ENCODE results near the gene MCHR1.
"Not testable (repeated sequence)": the region's sequence is repeated elsewhere in the genome, so short reads cannot be mapped to it uniquely, and the experiment has no call there.

Gene MCHR1

DNA sequence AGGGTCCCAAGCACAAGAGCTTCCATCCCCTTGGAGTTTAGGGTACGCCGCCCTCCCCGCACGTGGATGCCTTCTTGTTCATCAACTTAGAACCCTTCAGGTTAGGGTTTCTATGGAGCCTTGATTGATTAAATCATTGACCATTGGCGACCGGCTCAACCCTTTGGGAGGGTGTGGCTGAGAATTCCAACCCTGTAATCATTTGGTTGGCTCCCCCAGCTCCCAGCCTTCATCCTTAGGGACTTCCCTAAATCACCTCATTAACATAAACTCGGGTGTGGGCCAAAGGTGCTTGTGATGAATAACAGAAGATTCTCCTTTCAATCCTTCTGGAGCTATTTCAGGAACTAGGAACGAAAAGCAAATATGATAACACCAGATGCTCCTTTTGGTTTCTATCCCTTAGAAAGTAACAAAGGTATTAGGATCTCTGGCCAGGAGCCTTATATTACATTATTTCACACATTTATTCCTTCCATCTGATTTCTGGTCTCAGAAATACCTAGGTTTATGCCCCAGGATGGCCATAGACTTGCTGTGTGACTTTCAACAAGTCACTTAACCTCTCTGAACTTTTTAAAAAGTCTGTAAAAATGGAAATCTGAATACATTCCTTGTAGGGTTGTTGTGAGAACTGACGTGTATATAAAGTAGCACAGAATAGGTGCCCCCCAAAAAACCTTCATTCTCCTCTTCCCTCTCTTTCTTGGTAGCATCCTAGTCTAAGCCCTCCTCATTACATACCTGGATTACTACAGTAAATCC is 26.8 kb downstream of the MCHR1 start:
- Histone ChIP-seq H3K4me1 (ENCODE audit: control insufficient read depth, insufficient read depth, low read length) (peaks cover 6% of the 10 kb centered on the region), H3K4me3 (ENCODE audit: low read length) (no peak overlapping the region), H3K27me3 (ENCODE audit: control insufficient read depth, insufficient read depth, low read length) (no peaks in the 10 kb centered on the region), H3K36me3 (ENCODE audit: control insufficient read depth, insufficient read depth, low read length) (no peaks in the 10 kb centered on the region), H3K9me3 (ENCODE audit: control insufficient read depth, low read length) (no peaks in the 10 kb centered on the region), H3K9ac (ENCODE audit: low read length) (no peak overlapping the region)

DNA sequence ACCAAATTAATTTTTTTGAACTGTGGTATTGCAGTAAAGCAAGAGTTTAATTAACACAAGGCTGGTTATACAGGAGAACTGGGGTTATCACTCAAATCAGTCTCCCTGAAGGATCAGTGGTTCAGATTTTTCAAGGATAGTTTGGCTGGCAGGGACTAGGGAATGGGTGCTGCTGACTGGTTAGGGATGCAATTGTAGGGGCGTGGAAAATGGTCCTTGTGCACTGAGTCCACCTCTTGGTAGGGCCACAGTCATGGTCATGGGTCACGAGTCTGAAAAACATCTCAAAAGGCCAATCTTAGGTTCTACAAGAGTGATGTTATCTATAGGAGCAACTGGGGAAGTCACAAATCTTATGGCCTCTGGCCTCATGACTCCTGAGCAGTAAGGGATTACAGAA is 27.9 kb downstream of the MCHR1 start:
- no peaks in the 10 kb centered on the region for H3K9me3 ChIP-seq (ENCODE audit: control insufficient read depth, low read length)
- H3K27me3 ChIP-seq (ENCODE audit: control insufficient read depth, insufficient read depth, low read length): no peaks in the 10 kb centered on the region
- no peaks in the 10 kb centered on the region for H3K36me3 ChIP-seq (ENCODE audit: control insufficient read depth, insufficient read depth, low read length)
- H3K4me1 ChIP-seq (ENCODE audit: control insufficient read depth, insufficient read depth, low read length): peaks cover 16% of the 10 kb centered on the region
- no peak overlapping the region for H3K9ac ChIP-seq (ENCODE audit: low read length)
- no peak overlapping the region for H3K4me3 ChIP-seq (ENCODE audit: low read length)

DNA sequence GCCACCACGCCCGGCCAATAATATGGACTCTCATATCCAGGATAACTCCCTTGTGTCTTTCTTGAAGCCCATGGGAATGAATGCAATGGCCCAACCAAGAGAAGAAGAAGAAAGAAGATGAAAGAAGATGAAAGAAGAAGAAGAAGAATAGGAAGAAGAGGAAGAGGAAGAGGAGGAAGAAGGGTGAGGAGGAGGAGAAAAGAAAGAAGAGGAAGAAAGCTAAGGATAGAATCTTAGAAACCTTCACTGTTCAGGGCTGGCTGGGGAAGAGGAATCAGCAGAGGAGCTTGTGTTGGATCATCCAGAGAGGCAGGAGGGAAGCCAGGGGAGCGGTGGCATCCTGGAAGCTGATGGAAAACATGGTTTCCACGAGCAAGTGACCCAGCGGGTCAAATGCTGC is 28.9 kb downstream of the MCHR1 start:
- H3K4me1 ChIP-seq (ENCODE audit: control insufficient read depth, insufficient read depth, low read length): peaks cover 16% of the 10 kb centered on the region
- no peaks in the 10 kb centered on the region for H3K9me3 ChIP-seq (ENCODE audit: control insufficient read depth, low read length)
- H3K36me3 ChIP-seq (ENCODE audit: control insufficient read depth, insufficient read depth, low read length): no peaks in the 10 kb centered on the region
- H3K4me3 ChIP-seq (ENCODE audit: low read length): no peak overlapping the region
- H3K9ac ChIP-seq (ENCODE audit: low read length): no peak overlapping the region
- H3K27me3 ChIP-seq (ENCODE audit: control insufficient read depth, insufficient read depth, low read length): no peaks in the 10 kb centered on the region

DNA sequence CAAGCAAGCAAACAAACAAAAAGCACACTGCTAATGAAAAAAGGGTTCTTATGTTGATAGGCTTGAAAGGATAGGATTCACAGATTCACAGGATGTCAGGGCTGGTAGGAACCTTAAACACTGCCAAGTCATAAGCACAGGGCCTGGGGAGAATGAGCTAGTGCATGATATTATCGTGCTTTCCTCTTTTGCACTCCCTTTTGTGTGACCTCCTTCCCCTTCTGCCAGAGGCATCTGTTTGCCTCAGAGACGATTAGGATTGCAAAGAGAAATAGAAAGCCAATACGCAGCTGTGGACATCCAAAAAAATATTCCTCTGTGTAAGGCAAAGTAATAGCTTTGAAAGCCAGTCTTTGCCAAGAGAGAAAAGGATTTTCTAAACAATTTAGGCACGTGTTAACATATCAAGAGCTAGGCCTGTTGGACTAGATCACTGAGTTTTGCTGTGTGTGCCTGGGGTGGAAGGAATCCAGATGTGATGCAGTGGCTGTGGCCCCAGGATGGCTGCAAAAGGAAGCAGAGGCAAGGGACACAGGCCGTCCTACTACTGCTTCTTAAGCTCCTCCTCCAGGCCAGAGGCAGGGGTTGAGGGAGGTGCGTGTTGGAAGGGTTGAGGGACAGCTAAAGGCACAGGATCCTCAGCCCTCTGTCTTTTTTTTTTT is 30.6 kb downstream of the MCHR1 start:
- Histone ChIP-seq H3K27me3 (ENCODE audit: control insufficient read depth, insufficient read depth, low read length) (peaks cover 3% of the 10 kb centered on the region), H3K9me3 (ENCODE audit: control insufficient read depth, low read length) (no peaks in the 10 kb centered on the region), H3K36me3 (ENCODE audit: control insufficient read depth, insufficient read depth, low read length) (no peaks in the 10 kb centered on the region), H3K4me1 (ENCODE audit: control insufficient read depth, insufficient read depth, low read length) (peaks cover 23% of the 10 kb centered on the region), H3K9ac (ENCODE audit: low read length) (no peak overlapping the region), H3K4me3 (ENCODE audit: low read length) (no peak overlapping the region)

DNA sequence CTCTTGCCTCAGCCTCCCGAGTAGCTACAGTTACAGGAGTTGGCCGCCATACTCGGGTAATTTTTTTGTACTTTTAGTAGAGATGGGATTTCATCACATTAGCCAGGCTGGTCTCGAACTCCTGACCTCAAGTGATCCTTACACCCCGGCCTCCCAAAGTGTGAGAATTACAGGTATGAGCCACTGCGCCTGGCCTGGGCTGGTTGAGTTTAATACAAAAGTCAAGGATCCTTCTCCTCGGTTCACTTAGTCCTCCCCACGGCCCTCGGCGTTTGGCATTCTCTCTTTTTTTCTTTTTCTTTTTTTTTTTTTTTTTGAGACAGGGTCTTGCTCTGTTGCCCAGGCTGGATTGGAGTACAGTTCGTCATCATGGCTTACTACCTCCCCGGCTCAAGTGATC is 33.0 kb downstream of the MCHR1 start:
- Histone ChIP-seq H3K9me3 (ENCODE audit: control insufficient read depth, low read length) (no peaks in the 10 kb centered on the region), H3K27me3 (ENCODE audit: control insufficient read depth, insufficient read depth, low read length) (peaks cover 3% of the 10 kb centered on the region), H3K4me3 (ENCODE audit: low read length) (no peak overlapping the region), H3K9ac (ENCODE audit: low read length) (no peak overlapping the region), H3K36me3 (ENCODE audit: control insufficient read depth, insufficient read depth, low read length) (no peaks in the 10 kb centered on the region), H3K4me1 (ENCODE audit: control insufficient read depth, insufficient read depth, low read length) (peaks cover 23% of the 10 kb centered on the region)

DNA sequence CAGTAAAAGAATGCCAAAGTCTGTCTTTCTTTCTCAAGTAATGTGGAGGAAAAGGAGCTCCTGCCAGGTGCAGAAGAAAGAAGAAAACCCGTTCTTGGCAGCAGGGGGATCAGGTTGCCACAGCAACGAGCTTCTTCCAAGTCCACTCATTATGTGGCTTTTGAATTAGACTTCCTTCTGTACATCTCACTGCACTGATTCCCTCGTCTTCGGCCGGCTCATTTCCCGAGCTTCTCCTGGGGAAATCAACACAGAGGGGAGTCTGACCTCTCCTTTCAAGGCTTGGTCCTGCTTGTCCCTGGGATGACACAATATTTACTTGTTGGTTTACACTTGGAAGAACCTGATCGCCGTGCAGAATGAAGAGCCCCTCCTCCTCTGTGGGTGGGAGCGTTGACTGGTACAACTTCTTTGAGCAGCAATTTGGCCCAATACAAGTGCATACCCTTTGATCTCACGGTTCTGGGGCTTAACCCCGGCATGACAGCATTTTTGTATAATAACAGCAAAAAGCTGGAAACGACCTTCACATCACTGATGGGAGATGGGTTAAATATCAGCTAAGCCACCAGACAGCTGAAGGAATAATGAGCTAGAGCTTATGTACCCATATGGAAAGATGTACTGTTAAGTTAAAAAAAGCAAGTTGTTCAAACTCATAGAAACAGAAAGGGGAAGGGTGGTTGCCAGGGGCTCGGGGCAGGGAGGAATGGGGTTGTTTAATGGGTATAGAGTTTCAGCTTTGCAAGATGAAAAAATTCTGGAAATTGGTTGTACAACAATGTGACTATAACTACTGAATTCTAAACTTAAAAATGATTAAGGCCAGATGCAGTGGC is 35.4 kb downstream of the MCHR1 start:
- Histone ChIP-seq H3K4me3 (ENCODE audit: low read length) (no peak overlapping the region), H3K4me1 (ENCODE audit: control insufficient read depth, insufficient read depth, low read length) (peaks cover 23% of the 10 kb centered on the region), H3K27me3 (ENCODE audit: control insufficient read depth, insufficient read depth, low read length) (peaks cover 6% of the 10 kb centered on the region), H3K9ac (ENCODE audit: low read length) (no peak overlapping the region), H3K36me3 (ENCODE audit: control insufficient read depth, insufficient read depth, low read length) (no peaks in the 10 kb centered on the region), H3K9me3 (ENCODE audit: control insufficient read depth, low read length) (no peaks in the 10 kb centered on the region)

DNA sequence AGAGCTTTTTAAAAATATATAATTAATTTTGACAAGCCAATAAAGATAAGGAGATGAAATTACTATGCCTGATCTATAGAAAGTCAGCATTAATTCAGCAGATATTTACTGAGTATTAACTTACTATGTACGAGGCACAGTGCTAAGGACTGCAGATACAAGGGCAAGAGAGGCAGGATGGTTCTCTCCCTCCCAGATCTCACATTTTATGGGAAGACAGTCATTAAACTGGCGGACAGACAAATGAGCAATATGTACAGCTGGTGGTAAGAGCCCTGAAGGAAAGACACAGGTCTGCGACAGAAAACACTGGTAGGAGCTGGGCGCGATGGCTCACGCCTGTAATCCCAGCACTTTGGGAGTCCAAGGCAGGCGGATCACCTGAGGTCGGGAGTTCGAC is 36.8 kb downstream of the MCHR1 start:
- Histone ChIP-seq H3K27me3 (ENCODE audit: control insufficient read depth, insufficient read depth, low read length) (peaks cover 10% of the 10 kb centered on the region), H3K9ac (ENCODE audit: low read length) (no peak overlapping the region), H3K4me1 (ENCODE audit: control insufficient read depth, insufficient read depth, low read length) (peaks cover 17% of the 10 kb centered on the region), H3K4me3 (ENCODE audit: low read length) (no peak overlapping the region), H3K36me3 (ENCODE audit: control insufficient read depth, insufficient read depth, low read length) (no peaks in the 10 kb centered on the region), H3K9me3 (ENCODE audit: control insufficient read depth, low read length) (no peaks in the 10 kb centered on the region)

DNA sequence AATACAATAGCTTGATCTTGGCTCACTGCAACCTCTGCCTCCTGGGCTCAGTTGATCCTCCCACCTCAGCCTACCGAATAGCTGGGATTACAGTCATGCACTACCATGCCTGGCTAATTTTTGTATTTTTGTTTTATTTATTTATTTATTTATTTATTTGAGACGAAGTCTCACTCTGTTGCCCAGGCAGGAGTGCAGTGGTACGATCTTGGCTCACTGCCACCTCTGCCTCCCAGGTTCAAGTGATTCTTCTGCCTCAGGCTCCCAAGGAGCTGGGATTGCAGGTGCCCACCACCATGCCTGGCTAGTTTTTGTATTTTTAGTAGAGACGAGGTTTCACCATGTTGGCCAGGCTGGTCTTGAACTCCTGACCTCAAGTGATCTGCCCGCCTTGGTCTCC is 38.4 kb downstream of the MCHR1 start:
- not testable (repeated sequence) for H3K9me3 ChIP-seq (ENCODE audit: control insufficient read depth, low read length); H3K4me1 ChIP-seq (ENCODE audit: control insufficient read depth, insufficient read depth, low read length); H3K9ac ChIP-seq (ENCODE audit: low read length); H3K36me3 ChIP-seq (ENCODE audit: control insufficient read depth, insufficient read depth, low read length); H3K4me3 ChIP-seq (ENCODE audit: low read length)
- peaks cover 10% of the 10 kb centered on the region for H3K27me3 ChIP-seq (ENCODE audit: control insufficient read depth, insufficient read depth, low read length)

DNA sequence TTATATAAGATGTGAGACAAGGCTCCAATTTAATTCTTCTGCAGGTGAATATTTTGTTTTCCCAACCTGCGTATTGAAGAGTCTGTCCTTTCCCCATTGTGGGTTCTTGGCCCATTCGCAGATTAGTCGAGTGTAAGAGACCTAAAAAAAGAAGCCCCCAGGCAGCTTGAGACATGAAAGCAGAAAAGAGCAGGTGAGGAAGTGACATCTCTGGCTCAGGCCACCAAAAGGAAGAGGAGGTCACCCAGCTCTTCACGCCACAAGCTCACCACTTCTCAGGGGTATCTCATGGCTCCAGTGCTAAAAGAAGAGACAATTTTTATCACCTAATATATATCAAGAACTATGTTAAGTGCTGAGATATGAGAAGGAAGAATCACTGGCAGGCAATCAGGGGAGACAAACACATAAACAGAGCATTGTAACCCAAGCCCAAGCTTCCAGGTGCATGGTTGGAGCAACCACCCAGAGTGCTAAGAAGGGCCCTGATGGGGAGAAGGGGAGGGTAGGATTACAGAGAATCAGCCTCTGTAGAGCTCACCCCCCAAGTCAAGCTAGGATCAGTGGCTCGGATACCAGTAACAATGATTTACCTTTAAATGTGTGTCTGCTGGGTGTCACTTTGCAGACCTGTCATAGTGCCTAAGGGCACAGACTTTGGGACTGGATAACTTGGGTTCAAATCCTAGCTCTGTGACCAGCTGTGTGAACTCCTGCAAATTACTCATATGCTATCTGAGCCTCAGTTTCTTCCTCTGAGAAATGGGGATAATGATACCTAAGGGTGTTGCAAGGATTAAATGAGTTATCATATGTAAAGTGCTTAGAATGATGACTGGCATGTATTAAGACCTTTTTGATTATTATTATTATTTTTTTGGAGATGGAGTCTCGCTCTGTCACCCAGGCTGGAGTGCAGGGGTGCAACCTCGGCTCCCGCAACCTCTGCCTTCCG is 39.2 kb downstream of the MCHR1 start:
- H3K4me3 ChIP-seq (ENCODE audit: low read length): no peak overlapping the region
- H3K9me3 ChIP-seq (ENCODE audit: control insufficient read depth, low read length): no peaks in the 10 kb centered on the region
- no peaks in the 10 kb centered on the region for H3K36me3 ChIP-seq (ENCODE audit: control insufficient read depth, insufficient read depth, low read length)
- peaks cover 7% of the 10 kb centered on the region for H3K4me1 ChIP-seq (ENCODE audit: control insufficient read depth, insufficient read depth, low read length)
- no peak overlapping the region for H3K9ac ChIP-seq (ENCODE audit: low read length)
- H3K27me3 ChIP-seq (ENCODE audit: control insufficient read depth, insufficient read depth, low read length): peaks cover 10% of the 10 kb centered on the region

DNA sequence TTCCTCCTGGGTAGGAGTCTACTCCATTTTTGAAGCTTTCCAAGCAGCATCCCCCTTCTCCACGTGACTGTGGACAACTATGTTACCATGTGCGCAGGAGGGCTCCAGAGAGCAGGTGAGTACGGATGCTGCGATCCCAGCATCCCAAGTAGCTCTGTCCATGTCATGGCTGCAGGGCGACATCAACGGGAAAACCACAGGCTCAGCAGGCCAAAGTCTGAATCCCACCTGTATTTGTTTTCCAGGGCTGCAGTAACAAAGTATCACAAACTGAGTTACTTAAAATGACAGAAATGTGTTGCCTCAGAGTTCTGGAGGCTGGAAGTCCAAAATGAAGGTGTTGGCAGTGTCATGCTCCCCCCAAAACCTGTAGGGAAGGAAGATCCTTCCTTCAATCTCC is 40.3 kb downstream of the MCHR1 start:
- Histone ChIP-seq H3K36me3 (ENCODE audit: control insufficient read depth, insufficient read depth, low read length) (no peaks in the 10 kb centered on the region), H3K4me1 (ENCODE audit: control insufficient read depth, insufficient read depth, low read length) (peaks cover 1% of the 10 kb centered on the region), H3K4me3 (ENCODE audit: low read length) (no peak overlapping the region), H3K9me3 (ENCODE audit: control insufficient read depth, low read length) (no peaks in the 10 kb centered on the region), H3K9ac (ENCODE audit: low read length) (no peak overlapping the region), H3K27me3 (ENCODE audit: control insufficient read depth, insufficient read depth, low read length) (peaks cover 7% of the 10 kb centered on the region)

DNA sequence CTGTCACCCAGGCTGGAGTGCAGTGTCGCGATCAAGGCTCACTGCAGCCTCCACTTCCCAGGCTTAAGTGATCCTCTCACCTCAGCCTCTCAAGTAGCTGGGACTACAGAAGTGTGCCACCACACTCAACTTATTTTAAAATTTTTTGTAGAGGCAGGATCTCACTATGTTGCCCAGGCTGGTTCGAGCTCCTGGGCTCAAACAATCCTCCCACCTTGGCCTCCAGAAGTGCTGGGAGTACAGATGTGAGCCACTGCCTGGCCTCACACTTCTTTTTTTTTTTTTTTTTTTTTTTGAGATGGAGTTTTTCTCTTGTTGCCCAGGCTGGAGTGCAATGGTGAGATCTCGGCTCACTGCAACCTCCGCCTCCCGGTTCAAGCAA is 40.9 kb downstream of the MCHR1 start:
- H3K36me3 ChIP-seq (ENCODE audit: control insufficient read depth, insufficient read depth, low read length); H3K4me1 ChIP-seq (ENCODE audit: control insufficient read depth, insufficient read depth, low read length); H3K27me3 ChIP-seq (ENCODE audit: control insufficient read depth, insufficient read depth, low read length); H3K9ac ChIP-seq (ENCODE audit: low read length); H3K9me3 ChIP-seq (ENCODE audit: control insufficient read depth, low read length); H3K4me3 ChIP-seq (ENCODE audit: low read length): not testable (repeated sequence)

All from mucosa of stomach (tissue), 1 donor.